ENCODE measurements around the gene ERN1.

ERN1 gene

GRCh38 chr17:64130559-64131001, 636 bp upstream of the ERN1 start:
- H3K9ac ChIP-seq (ENCODE audit: low read depth, low read length, poor library complexity, severe bottlenecking), result no peak overlapping the region
- H2AFZ ChIP-seq (ENCODE audit: low read length), result peak overlapping the region; percentile 56; the same call in 1 of the 2 replicates
- no peaks in the 10 kb centered on the region for H3K27me3 ChIP-seq (ENCODE audit: insufficient read depth, low read length, poor library complexity, severe bottlenecking)
- TF ChIP-seq CTCF (conservative IDR thresholded peaks at IDR 0.05; ENCODE audit: low read length), result no peak
- no peak for TF ChIP-seq EZH2phosphoT487 (IDR thresholded peaks at IDR 0.05; ENCODE audit: borderline replicate concordance)
- peaks cover 3% of the 10 kb centered on the region for H4K20me1 ChIP-seq (ENCODE audit: insufficient read depth, low read length, poor library complexity, severe bottlenecking)
- peaks cover 21% of the 10 kb centered on the region for H3K79me2 ChIP-seq (ENCODE audit: insufficient read depth, low read length)
- H3K4me2 ChIP-seq (ENCODE audit: low read depth, low read length, poor library complexity, severe bottlenecking), result peak overlapping the region; percentile 58
- H3F3A ChIP-seq (ENCODE audit: low read depth), result 0 out of 2 replicates have a peak, but pooled peaks cover 4% of the 10 kb centered on the region
- no peaks in the 10 kb centered on the region for H3K9me2 ChIP-seq (replicated peaks; ENCODE audit: low read depth, low read length)
- H3K4me1 ChIP-seq (ENCODE audit: insufficient read depth, low read length, poor library complexity, severe bottlenecking), result peaks cover 23% of the 10 kb centered on the region
- no peaks in the 10 kb centered on the region for H3K36me3 ChIP-seq (ENCODE audit: insufficient read depth, low read length)
- no peaks in the 10 kb centered on the region for H3K9me3 ChIP-seq (ENCODE audit: insufficient read depth, low read depth, low read length)
- H3K4me3 ChIP-seq (ENCODE audit: low read length, poor library complexity, severe bottlenecking), result peak overlapping the region; percentile 47

GRCh38 chr17:64129515-64129764, 504 bp downstream of the ERN1 start:
- Histone ChIP-seq H3K9ac (ENCODE audit: low read depth, low read length, poor library complexity, severe bottlenecking) (peak overlapping the region; percentile 86), H3K9me2 (replicated peaks; ENCODE audit: low read depth, low read length) (no peaks in the 10 kb centered on the region), H3F3A (ENCODE audit: low read depth) (0 out of 2 replicates have a peak, but pooled peaks cover 4% of the 10 kb centered on the region), H3K4me1 (ENCODE audit: insufficient read depth, low read length, poor library complexity, severe bottlenecking) (peaks cover 23% of the 10 kb centered on the region), H3K4me3 (ENCODE audit: low read length, poor library complexity, severe bottlenecking) (peak overlapping the region; percentile 94), H2AFZ (ENCODE audit: low read length) (peak overlapping the region; percentile 75), H4K20me1 (ENCODE audit: insufficient read depth, low read length, poor library complexity, severe bottlenecking) (peaks cover 3% of the 10 kb centered on the region), H3K79me2 (ENCODE audit: insufficient read depth, low read length) (peaks cover 21% of the 10 kb centered on the region), H3K27me3 (ENCODE audit: insufficient read depth, low read length, poor library complexity, severe bottlenecking) (no peaks in the 10 kb centered on the region), H3K9me3 (ENCODE audit: insufficient read depth, low read depth, low read length) (no peaks in the 10 kb centered on the region), H3K4me2 (ENCODE audit: low read depth, low read length, poor library complexity, severe bottlenecking) (peak overlapping the region; percentile 99), H3K36me3 (ENCODE audit: insufficient read depth, low read length) (no peaks in the 10 kb centered on the region)
- no peak for TF ChIP-seq CTCF (conservative IDR thresholded peaks at IDR 0.05; ENCODE audit: low read length)
- no peak for TF ChIP-seq EZH2phosphoT487 (IDR thresholded peaks at IDR 0.05; ENCODE audit: borderline replicate concordance)

DNA sequence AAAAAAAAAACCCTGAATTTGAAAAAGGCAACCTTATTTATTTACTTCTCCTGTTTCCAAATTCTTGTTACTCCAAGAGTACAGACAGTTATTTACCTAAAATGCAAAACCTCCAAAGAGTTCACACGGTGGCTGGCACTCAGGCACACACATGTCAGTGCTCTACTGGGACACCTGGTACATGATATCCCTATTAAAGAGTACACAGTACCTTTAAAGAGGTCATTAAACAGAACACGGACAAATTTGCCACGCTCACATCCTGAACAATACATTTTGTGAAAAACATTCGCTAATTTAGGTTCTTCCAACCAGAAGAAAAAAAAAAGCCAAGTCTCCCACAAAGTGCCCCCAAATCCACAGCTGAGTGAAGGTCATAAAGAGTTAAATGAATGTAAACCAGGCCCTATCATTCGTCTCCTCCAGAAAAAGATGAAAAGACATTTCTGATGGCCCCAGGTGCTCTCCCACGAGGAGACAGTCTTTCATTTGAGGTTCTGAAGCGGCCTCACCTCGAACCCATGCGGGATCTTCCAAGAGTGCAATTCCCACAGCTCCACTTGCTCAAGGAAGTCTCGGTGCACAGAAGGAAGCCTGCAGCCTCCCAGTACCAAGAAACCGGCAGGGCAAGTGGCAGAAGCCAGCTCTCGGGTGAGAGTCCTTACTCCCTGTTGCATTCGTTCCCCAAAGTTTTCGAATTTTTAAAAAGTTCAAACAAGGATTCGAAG, 993 bp downstream of the ERN1 start:
- Histone ChIP-seq H3K79me2 (ENCODE audit: insufficient read depth, low read length) (peaks cover 21% of the 10 kb centered on the region), H3K4me2 (ENCODE audit: low read depth, low read length, poor library complexity, severe bottlenecking) (peak overlapping the region; percentile 99), H3K4me3 (ENCODE audit: low read length, poor library complexity, severe bottlenecking) (peak overlapping the region; percentile 94), H3K9me3 (ENCODE audit: insufficient read depth, low read depth, low read length) (no peaks in the 10 kb centered on the region), H3F3A (ENCODE audit: low read depth) (0 out of 2 replicates have a peak, but pooled peaks cover 4% of the 10 kb centered on the region), H3K27me3 (ENCODE audit: insufficient read depth, low read length, poor library complexity, severe bottlenecking) (no peaks in the 10 kb centered on the region), H3K36me3 (ENCODE audit: insufficient read depth, low read length) (no peaks in the 10 kb centered on the region), H2AFZ (ENCODE audit: low read length) (peak overlapping the region; percentile 75), H3K9ac (ENCODE audit: low read depth, low read length, poor library complexity, severe bottlenecking) (peak overlapping the region; percentile 86), H3K4me1 (ENCODE audit: insufficient read depth, low read length, poor library complexity, severe bottlenecking) (peaks cover 23% of the 10 kb centered on the region), H4K20me1 (ENCODE audit: insufficient read depth, low read length, poor library complexity, severe bottlenecking) (peaks cover 3% of the 10 kb centered on the region), H3K9me2 (replicated peaks; ENCODE audit: low read depth, low read length) (no peaks in the 10 kb centered on the region)
- TF ChIP-seq CTCF (conservative IDR thresholded peaks at IDR 0.05; ENCODE audit: low read length) (no peak), EZH2phosphoT487 (IDR thresholded peaks at IDR 0.05; ENCODE audit: borderline replicate concordance) (no peak)
